H1 (cell line): ENCODE results near the gene CCDC33.

Experiments
- ATF2 ChIP-seq: IDR thresholded peaks from 2 replicates; pipeline ENCODE4 v1.6.1; 2012; ENCODE audit warnings: low read length, inconsistent platforms
- CTCF ChIP-seq, 3 experiments: IDR thresholded peaks; 1 replicate in 2 of 3; 2 replicates in 1 of 3; pipeline versions ENCODE4 v1.5.1 to v1.6.1; 2011; ENCODE audit warnings: low read length in 3 of 3, mild to moderate bottlenecking in 3 of 3, inconsistent platforms in 2 of 3, low read depth in 1 of 3, moderate library complexity in 1 of 3; ENCODE audit not compliant: insufficient read depth in 1 of 3; ENCODE audit errors: control extremely low read depth in 1 of 3
- EGR1 ChIP-seq: IDR thresholded peaks from 2 replicates; pipeline ENCODE4 v1.6.1; 2011; ENCODE audit warnings: low read depth, low read length, borderline replicate concordance
- POLR2AphosphoS5 ChIP-seq: IDR thresholded peaks from 2 replicates; pipeline ENCODE4 v1.6.1; 2011; ENCODE audit warnings: low read depth, low read length
- RFX5 ChIP-seq: IDR thresholded peaks from 2 replicates; pipeline ENCODE4 v1.6.1; 2011; ENCODE audit warnings: low read depth, low read length, improper control_type of control experiment, borderline replicate concordance
- RXRA ChIP-seq: IDR thresholded peaks from 2 replicates; pipeline ENCODE4 v1.6.1; 2011; ENCODE audit warnings: low read depth, mild to moderate bottlenecking, low read length, moderate library complexity; ENCODE audit not compliant: insufficient read depth

- TF ChIP-seq EGR1 (no peak), CTCF (IDR thresholded peaks at IDR 0.05; ENCODE audit: control extremely low read depth in 1 of 3, insufficient read depth in 1 of 3, low read depth in 1 of 3, low read length in 3 of 3) (no peak), POLR2AphosphoS5 (no peak), RXRA (no peak), RFX5 (no peak), ATF2 (no peak)
These were observed 92.4 kb downstream of the CCDC33 start for GRCh38 chr15:74328331-74329056.
